GM23248 (cell line): ENCODE results near the gene CYP27A1. TPM values are rescaled to one million over a fixed set of nuclear protein-coding genes. Genes with fewer than 3 reads are reported as not detected.

ENCODE experiments used
- DNase-seq: peaks from one replicate; pipeline ENCODE4 v3.0.0-alpha.2; 2015
- H2AFZ ChIP-seq: fragments of 200-600 bp; sonication (generic); 2 replicates; pipeline ENCODE4 v1.6.1; 2016; ENCODE audit warnings: antibody characterized with exemption
- H3F3A ChIP-seq: fragments of 200-600 bp; sonication (generic); 2 replicates; pipeline ENCODE4 v1.6.1; 2016; ENCODE audit warnings: mild to moderate bottlenecking, antibody characterized with exemption, mixed run types; ENCODE audit not compliant: insufficient read depth
- H3K27ac ChIP-seq: fragments of 200-600 bp; sonication (generic); 2 replicates; pipeline ENCODE4 v1.5.1; 2016; ENCODE audit warnings: mild to moderate bottlenecking
- H3K27me3 ChIP-seq: fragments of 200-600 bp; sonication (generic); replicated peaks from 2 replicates; pipeline ENCODE4 v1.6.1; 2016; ENCODE audit warnings: mild to moderate bottlenecking; ENCODE audit not compliant: insufficient read depth
- H3K36me3 ChIP-seq: fragments of 200-600 bp; sonication (generic); 2 replicates; pipeline ENCODE4 v1.6.1; 2016; ENCODE audit warnings: low read depth, mild to moderate bottlenecking
- H3K4me1 ChIP-seq: fragments of 200-600 bp; sonication (generic); 2 replicates; pipeline ENCODE4 v1.6.1; 2016; ENCODE audit warnings: mild to moderate bottlenecking; ENCODE audit not compliant: insufficient read depth
- H3K4me2 ChIP-seq: fragments of 200-600 bp; sonication (generic); one replicate; pipeline ENCODE4 v1.6.1; 2016; ENCODE audit warnings: mild to moderate bottlenecking; ENCODE audit not compliant: unreplicated experiment
- H3K4me3 ChIP-seq: fragments of 200-600 bp; sonication (generic); 2 replicates; pipeline ENCODE4 v1.5.1; 2016; ENCODE audit warnings: mild to moderate bottlenecking
- H3K79me2 ChIP-seq: fragments of 200-600 bp; sonication (generic); 2 replicates; pipeline ENCODE4 v1.6.1; 2016; ENCODE audit warnings: mild to moderate bottlenecking; ENCODE audit not compliant: insufficient read depth
- H3K9ac ChIP-seq: fragments of 200-600 bp; sonication (generic); 2 replicates; pipeline ENCODE4 v1.6.1; 2016; ENCODE audit warnings: mild to moderate bottlenecking
- H3K9me2 ChIP-seq: fragments of 200-600 bp; sonication (generic); 2 replicates; pipeline ENCODE4 v1.6.1; 2016; ENCODE audit warnings: mixed run types, mild to moderate bottlenecking, moderate library complexity; ENCODE audit not compliant: insufficient read depth
- H3K9me3 ChIP-seq: fragments of 200-600 bp; sonication (generic); one replicate; pipeline ENCODE4 v1.6.1; 2017; ENCODE audit warnings: low read depth
- H4K20me1 ChIP-seq: fragments of 200-600 bp; sonication (generic); 2 replicates; pipeline ENCODE4 v1.6.0; 2016; ENCODE audit not compliant: insufficient read depth
- EZH2 ChIP-seq: fragments of 200-600 bp; sonication (generic); IDR thresholded peaks from 2 replicates; pipeline ENCODE4 v1.6.1; 2018; ENCODE audit warnings: antibody characterized with exemption, mild to moderate bottlenecking; ENCODE audit not compliant: insufficient read depth, poor library complexity, severe bottlenecking
- EZH2phosphoT487 ChIP-seq: fragments of 200-600 bp; sonication (generic); IDR thresholded peaks from 2 replicates; pipeline ENCODE4 v1.6.1; 2018; ENCODE audit warnings: antibody characterized with exemption, moderate library complexity, mild to moderate bottlenecking, low read depth; ENCODE audit not compliant: insufficient read depth
- WGBS, 2 experiments: methylation state at CpG; one replicate each; pipeline ENCODE4 v1.1.6; 2015 to 2017; ENCODE audit warnings: low lambda C conversion rate in 2 of 2, low coverage in 1 of 2; ENCODE audit errors: missing lambda C conversion rate in 2 of 2; 5-methylcytosine and 5-hydroxymethylcytosine counted together
- in situ Hi-C: fragments of 300-500 bp; cut with MboI; formaldehyde crosslinking; loops from 2 replicates; pipeline ENCODE4 v1.15.0; 2020
- polyA plus RNA-seq: library from polyadenylated mRNA; unstranded; fragments of >200 nt; fragmentation: Nextera tagmentation; extraction: Ambion mirVana; gene quantifications from 2 replicates; pipeline ENCODE4 v1.2.1, GENCODE V29; 2016
- total RNA-seq: library from RNA; depleted of rRNA; stranded (reverse); fragments of >200 nt; shearing (Covaris generic); gene quantifications from 2 replicates; pipeline ENCODE4 v1.2.3, GENCODE V29; 2014

Gene CYP27A1
- total and polyA plus RNA-seq, 2 experiments from 2014 or later: 2.9 to 4.1 TPM

GRCh38 chr2:218777276-218777990 lies 4.5 kb upstream of the CYP27A1 start:
- Histone ChIP-seq H3K79me2 (no peaks in the 10 kb centered on the region), H3K4me2 (no peak overlapping the region), H3K4me3 (no peak overlapping the region), H4K20me1 (no peaks in the 10 kb centered on the region), H3K9me2 (no peaks in the 10 kb centered on the region), H3K9ac (no peak overlapping the region), H3K27ac (no peak overlapping the region), H3K36me3 (no peaks in the 10 kb centered on the region), H3K27me3 (no peaks in the 10 kb centered on the region), H3F3A (no peaks in the 10 kb centered on the region), H2AFZ (no peak overlapping the region), H3K4me1 (no peaks in the 10 kb centered on the region), H3K9me3 (peaks cover 5% of the 10 kb centered on the region)
- in situ Hi-C loops: no loop called here
- 94% methylated on average over 9 of the region's 9 CpGs for WGBS, 2 experiments
- DNase-seq: no peak
- TF ChIP-seq EZH2phosphoT487 (no peak), EZH2 (no peak)

- H3K79me2 ChIP-seq: no peaks in the 10 kb centered on the region
- H3K9me3 ChIP-seq: peaks cover 5% of the 10 kb centered on the region
- TF ChIP-seq EZH2 (no peak), EZH2phosphoT487 (no peak)
- H3K27ac ChIP-seq: no peak overlapping the region
- DNase-seq: no peak
- H3K9ac ChIP-seq: no peak overlapping the region
- H3F3A ChIP-seq: no peaks in the 10 kb centered on the region
- no peaks in the 10 kb centered on the region for H3K4me1 ChIP-seq
- H3K4me3 ChIP-seq: no peak overlapping the region
- H2AFZ ChIP-seq: no peak overlapping the region
- 93 to 97% methylated on average over 2 of the region's 2 CpGs for WGBS, 2 experiments
- no peaks in the 10 kb centered on the region for H4K20me1 ChIP-seq
- no peak overlapping the region for H3K4me2 ChIP-seq
- in situ Hi-C loops: no loop called here
- no peaks in the 10 kb centered on the region for H3K36me3 ChIP-seq
- H3K9me2 ChIP-seq: no peaks in the 10 kb centered on the region
- no peaks in the 10 kb centered on the region for H3K27me3 ChIP-seq
These were observed 1.9 kb upstream of the CYP27A1 start for GRCh38 chr2:218780046-218780445.

GRCh38 chr2:218780851-218781690 lies 876 bp upstream of the CYP27A1 start:
- H3K36me3 ChIP-seq: no peaks in the 10 kb centered on the region
- no peaks in the 10 kb centered on the region for H3K9me2 ChIP-seq
- no peaks in the 10 kb centered on the region for H3F3A ChIP-seq
- in situ Hi-C loops: no loop called here
- peak; percentile 3 for DNase-seq
- peak overlapping the region; percentile 90 for H3K4me2 ChIP-seq
- H3K9me3 ChIP-seq: peaks cover 5% of the 10 kb centered on the region
- H3K79me2 ChIP-seq: no peaks in the 10 kb centered on the region
- no peaks in the 10 kb centered on the region for H3K27me3 ChIP-seq
- peak overlapping the region; percentile 76 for H3K4me3 ChIP-seq
- TF ChIP-seq EZH2 (no peak), EZH2phosphoT487 (no peak)
- no peaks in the 10 kb centered on the region for H3K4me1 ChIP-seq
- H3K9ac ChIP-seq: peak overlapping the region; percentile 85
- H2AFZ ChIP-seq: peak overlapping the region; percentile 92
- WGBS, 2 experiments: 24 to 26% methylated on average over 15 of the region's 15 CpGs
- H3K27ac ChIP-seq: no peak overlapping the region
- no peaks in the 10 kb centered on the region for H4K20me1 ChIP-seq

GRCh38 chr2:218782528-218782844 lies 539 bp downstream of the CYP27A1 start:
- H3K4me2 ChIP-seq: peak overlapping the region; percentile 90
- H3K27ac ChIP-seq: no peak overlapping the region
- in situ Hi-C loops: no loop called here
- H2AFZ ChIP-seq: peak overlapping the region; percentile 92
- H3K27me3 ChIP-seq: no peaks in the 10 kb centered on the region
- no peak for DNase-seq
- H3K79me2 ChIP-seq: no peaks in the 10 kb centered on the region
- peak overlapping the region; percentile 85 for H3K9ac ChIP-seq
- TF ChIP-seq EZH2phosphoT487: no peak
- no peak for TF ChIP-seq EZH2
- H3K36me3 ChIP-seq: no peaks in the 10 kb centered on the region
- H3K4me1 ChIP-seq: no peaks in the 10 kb centered on the region
- H3K9me3 ChIP-seq: no peaks in the 10 kb centered on the region
- peak overlapping the region; percentile 76 for H3K4me3 ChIP-seq
- H3F3A ChIP-seq: no peaks in the 10 kb centered on the region
- WGBS, 2 experiments: 21% methylated on average over 6 of the region's 6 CpGs
- H4K20me1 ChIP-seq: no peaks in the 10 kb centered on the region
- H3K9me2 ChIP-seq: no peaks in the 10 kb centered on the region
